B cell (primary cell): ENCODE measurements around the gene PRKCB. TPM values are rescaled to one million over a fixed set of nuclear protein-coding genes. Genes with fewer than 3 reads are reported as not detected.

Source experiments
- ATAC-seq: fragments of 200-7000 bp; cut with Tn5 transposase; one replicate; pipeline ENCODE4 v1.10.0; 2021; ENCODE audit warnings: low read depth, mild to moderate bottlenecking, moderate number of reproducible peaks, moderate library complexity
- CTCF ChIA-PET: fragments of 350-600 bp; sonication (Branson Sonifier 250); formaldehyde crosslinking; loops from one replicate; lab custom pipeline; 2021; ENCODE audit warnings: antibody characterized with exemption, inconsistent platforms; lab: Charles Lee
- POLR2A ChIA-PET: fragments of 350-600 bp; sonication (Branson Sonifier 250); formaldehyde crosslinking; loops from one replicate; lab custom pipeline; 2021; ENCODE audit warnings: antibody characterized with exemption; lab: Charles Lee
- DNase-seq: peaks from one replicate; pipeline ENCODE4 v3.0.0; 2013
- H2AFZ ChIP-seq: 2 replicates; pipeline ENCODE4 v1.6.1; 2012; ENCODE audit warnings: mild to moderate bottlenecking, low read depth, low read length; ENCODE audit not compliant: insufficient read depth, poor library complexity, severe bottlenecking
- H3K27ac ChIP-seq, 2 donors: 1 replicate in 1 of 2; 2 replicates in 1 of 2; pipeline ENCODE4 v1.5.1; 2012 to 2013; ENCODE audit warnings: low read length in 2 of 2, mild to moderate bottlenecking in 2 of 2, moderate library complexity in 1 of 2
- H3K27me3 ChIP-seq, 4 experiments: fragments of 200-600 bp in 1 of 4; sonication (generic) in 1 of 4; replicated peaks in 1 of 4; 1 replicate in 2 of 4; 2 replicates in 2 of 4; pipeline versions ENCODE4 v1.6.1 to v1.7.0; 2013 to 2016; ENCODE audit warnings: low read length in 3 of 4, mild to moderate bottlenecking in 2 of 4, mixed read lengths in 1 of 4, moderate library complexity in 1 of 4; ENCODE audit not compliant: insufficient read depth in 4 of 4, control insufficient read depth in 3 of 4; ENCODE audit errors: control extremely low read depth in 1 of 4
- H3K36me3 ChIP-seq, 2 experiments: replicated peaks in 1 of 2; 1 replicate in 1 of 2; 2 replicates in 1 of 2; pipeline versions ENCODE4 v1.6.1 to v1.7.1; 2013; ENCODE audit warnings: low read length in 1 of 2; ENCODE audit not compliant: insufficient read depth in 2 of 2, control insufficient read depth in 1 of 2; ENCODE audit errors: control extremely low read depth in 1 of 2, extremely low read depth in 1 of 2
- H3K4me1 ChIP-seq, 2 donors: fragments of 200-600 bp in 1 of 2; sonication (generic) in 1 of 2; 1 replicate in 1 of 2; 2 replicates in 1 of 2; pipeline versions ENCODE4 v1.5.1 to v1.6.1; 2013 to 2017; ENCODE audit warnings: low read length in 2 of 2; ENCODE audit not compliant: control insufficient read depth in 2 of 2, insufficient read depth in 2 of 2
- H3K4me2 ChIP-seq: replicated peaks from 2 replicates; pipeline ENCODE3; 2012; ENCODE audit warnings: mild to moderate bottlenecking, low read depth, low read length; ENCODE audit not compliant: poor library complexity, severe bottlenecking
- H3K4me3 ChIP-seq, 5 experiments: fragments of 200-600 bp in 1 of 5; sonication (generic) in 1 of 5; 1 replicate in 3 of 5; 2 replicates in 2 of 5; pipeline versions ENCODE4 v1.5.1 to v1.7.0; 2011 to 2016; ENCODE audit warnings: low read length in 4 of 5, mild to moderate bottlenecking in 4 of 5, low read depth in 2 of 5, control low read depth in 1 of 5, moderate library complexity in 1 of 5; ENCODE audit not compliant: insufficient read depth in 1 of 5; ENCODE audit errors: control extremely low read depth in 1 of 5, extremely low read depth in 1 of 5
- H3K79me2 ChIP-seq: fragments of 200-600 bp; sonication (generic); one replicate; pipeline ENCODE4 v1.6.0; 2016; ENCODE audit warnings: low read length; ENCODE audit not compliant: control insufficient read depth, insufficient read depth
- H3K9ac ChIP-seq: fragments of 200-600 bp; sonication (generic); 2 replicates; pipeline ENCODE4 v1.6.1; 2017; ENCODE audit warnings: mild to moderate bottlenecking, low read length, moderate library complexity
- H3K9me3 ChIP-seq, 3 donors: one replicate each; pipeline versions ENCODE4 v1.6.1 to v1.7.1; 2013; ENCODE audit warnings: low read length in 2 of 3; ENCODE audit not compliant: control insufficient read depth in 2 of 3, insufficient read depth in 1 of 3; ENCODE audit errors: control extremely low read depth in 1 of 3
- H4K20me1 ChIP-seq: 2 replicates; pipeline ENCODE4 v1.6.0; 2012; ENCODE audit warnings: mild to moderate bottlenecking, low read length; ENCODE audit not compliant: insufficient read depth, control insufficient read depth, poor library complexity, severe bottlenecking
- H3K27ac Mint-ChIP-seq: one replicate; pipeline ENCODE4 v1.8.0; 2021; ENCODE audit warnings: mixed read lengths
- H3K27me3 Mint-ChIP-seq: one replicate; pipeline ENCODE4 v1.8.0; 2021; ENCODE audit warnings: mixed read lengths
- H3K4me1 Mint-ChIP-seq: one replicate; pipeline ENCODE4 v1.8.0; 2021; ENCODE audit warnings: mixed read lengths
- H3K4me3 Mint-ChIP-seq: one replicate; pipeline ENCODE4 v1.8.0; 2021; ENCODE audit warnings: mixed read lengths
- H3K9me3 Mint-ChIP-seq: one replicate; pipeline ENCODE4 v1.8.0; 2022; ENCODE audit warnings: mixed read lengths; ENCODE audit not compliant: insufficient read depth
- CTCF ChIP-seq: fragments of 200-600 bp; IDR thresholded peaks from one replicate; pipeline ENCODE4 v1.8.0; 2022; ENCODE audit warnings: antibody characterized with exemption, mild to moderate bottlenecking
- EZH2 ChIP-seq: IDR thresholded peaks from 2 replicates; pipeline ENCODE4 v1.6.1; 2012; ENCODE audit warnings: borderline replicate concordance, low read depth, mild to moderate bottlenecking, moderate library complexity, low read length; ENCODE audit not compliant: insufficient read depth, poor library complexity, severe bottlenecking
- WGBS: methylation state at CpG from one replicate; pipeline ENCODE4 v1.1.5; 2013; ENCODE audit warnings: missing lambda C conversion rate; ENCODE audit not compliant: insufficient coverage; 5-methylcytosine and 5-hydroxymethylcytosine counted together
- intact Hi-C: fragments of 100-400 bp; cut with micrococcal nuclease; formaldehyde crosslinking; loops from one replicate; pipeline ENCODE4 v1.10.0; 2022
- polyA plus RNA-seq: library from polyadenylated mRNA; depleted of rRNA; stranded (reverse); fragments of >200 nt; gene quantifications from 2 replicates; pipeline ENCODE4 v1.2.3, GENCODE V29; 2012
- total RNA-seq, 2 donors: library from RNA; stranded (reverse); fragments of 120-200 nt in 1 of 2; gene quantifications; 1 replicate in 1 of 2; 2 replicates in 1 of 2; pipeline versions ENCODE4 v1.2.3 to v1.2.4, GENCODE V29; 2013 to 2022

The PRKCB gene
- total and polyA plus RNA-seq, 2 donors (not counting 1 experiment from before 2014, with no cell fraction given), result 106 to 373 TPM

GRCh38 chr16:24062270-24062817 lies 226.6 kb downstream of the PRKCB start:
- Histone ChIP-seq H3K36me3 (peaks cover 16 to 64% of the 10 kb centered on the region in 2 experiments), H3K4me3 (no peak overlapping the region), H4K20me1 (peaks cover 61% of the 10 kb centered on the region), H3K27me3 (no peaks in the 10 kb centered on the region), H3K9ac (no peak overlapping the region), H3K27ac (no peak overlapping the region), H2AFZ (no peak overlapping the region), H3K4me1 (no peaks in the 10 kb centered on the region), H3K4me2 (no peak overlapping the region), H3K9me3 (peaks cover 0 to 7% (median 1%) of the 10 kb centered on the region in 3 donors), H3K79me2 (peaks cover 76% of the 10 kb centered on the region)
- Mint-ChIP-seq H3K4me3 (no peak overlapping the region), H3K9me3 (no peaks in the 10 kb centered on the region), H3K27me3 (no peaks in the 10 kb centered on the region), H3K27ac (peak overlapping the region; percentile 71), H3K4me1 (peaks cover 12% of the 10 kb centered on the region)
- no peak for TF ChIP-seq CTCF
- TF ChIP-seq EZH2, result no peak
- ChIA-PET POLR2A (no interaction called here), CTCF (interaction anchor here (1.1 kb wide), 1 partner anchor 8 kb away, joined by 3 read pairs; no protein-coding TSS in a partner anchor)
- intact Hi-C loops, result no loop called here
- no peak for ATAC-seq
- whole genome bisulfite sequencing, result 100% methylated on average over 2 of the region's 3 CpGs
- no peak for DNase-seq

- TF ChIP-seq CTCF, result no peak
- TF ChIP-seq EZH2, result no peak
Observed at GRCh38 chr16:24069036-24069590, 233.3 kb downstream of the PRKCB start.

More at GRCh38 chr16:24069036-24069590, 233.3 kb downstream of the PRKCB start:
- POLR2A ChIA-PET, result no interaction called here
- no peak for DNase-seq
- Histone ChIP-seq H3K9me3 (no peaks in the 10 kb centered on the region), H3K27me3 (no peaks in the 10 kb centered on the region), H3K4me3 (no peak overlapping the region), H3K27ac (peak overlapping the region in 1 of 2 donors; percentile 47), H3K4me1 (peaks cover 34 to 39% of the 10 kb centered on the region in 2 donors), H4K20me1 (peaks cover 3% of the 10 kb centered on the region), H3K4me2 (no peak overlapping the region), H3K36me3 (peaks cover 5 to 32% of the 10 kb centered on the region in 2 experiments), H3K9ac (no peak overlapping the region), H3K79me2 (peaks cover 44% of the 10 kb centered on the region), H2AFZ (no peak overlapping the region)
- peak overlapping the region; percentile 81 for H3K27ac Mint-ChIP-seq
- intact Hi-C loops, result no loop called here
- no peaks in the 10 kb centered on the region for H3K27me3 Mint-ChIP-seq
- WGBS, result 100% methylated on average over 5 of the region's 6 CpGs
- no peak for ATAC-seq
- H3K4me3 Mint-ChIP-seq, result no peak overlapping the region
- CTCF ChIA-PET, result interaction anchor here (0.8 to 8.1 kb wide), 7 partner anchors 24 to 436 kb away, joined by 3 to 117 read pairs (median 6); partner anchors contain the start of gene CACNG3
- no peaks in the 10 kb centered on the region for H3K9me3 Mint-ChIP-seq
- peaks cover 37% of the 10 kb centered on the region for H3K4me1 Mint-ChIP-seq
